Lower leg skin (tissue), 3 donors: ENCODE data around the gene HNMT.

Source experiments
- CTCF ChIP-seq, 3 donors: fragments of 450-650 bp; IDR thresholded peaks; one replicate each; pipeline ENCODE4 v1.5.1; 2016; ENCODE audit warnings: antibody characterized with exemption in 3 of 3, mild to moderate bottlenecking in 3 of 3, moderate library complexity in 2 of 3
- POLR2A ChIP-seq, 2 donors: fragments of 450-650 bp; IDR thresholded peaks; one replicate each; pipeline ENCODE4 v1.6.1; 2016 to 2017; ENCODE audit warnings: antibody characterized with exemption in 2 of 2, mild to moderate bottlenecking in 1 of 2, moderate library complexity in 1 of 2

DNA sequence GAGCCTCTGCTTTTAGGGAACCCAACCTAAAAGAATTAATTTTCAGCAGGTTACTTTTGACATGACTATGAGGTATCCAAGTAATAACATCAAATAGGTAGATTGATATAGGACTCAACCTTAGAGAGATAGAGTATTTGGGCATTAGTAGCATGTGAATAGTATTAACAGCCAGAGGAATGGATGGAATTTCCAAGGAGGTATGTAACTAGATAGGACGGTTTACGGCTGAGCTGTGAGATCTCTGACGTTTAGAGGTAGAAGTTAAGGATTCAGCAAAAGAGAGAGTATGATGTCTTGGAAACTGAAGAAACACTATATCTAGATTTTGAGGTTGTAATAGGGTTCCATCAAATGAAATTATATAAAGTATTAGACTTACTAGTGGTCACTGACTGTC lies 70.3 kb downstream of the HNMT start:
- TF ChIP-seq POLR2A (IDR thresholded peaks at IDR 0.05) (no peak), CTCF (IDR thresholded peaks at IDR 0.05) (no peak)
